Measurements from ENCODE around the gene SHFL.

The SHFL gene

GRCh38 chr19:10087296-10088061 is 1.4 kb downstream of the SHFL start:
- no peak for DNase-seq (ENCODE audit: low read depth)

- no peak for DNase-seq (ENCODE audit: low read depth)
Measured at GRCh38 chr19:10088949-10089554, 2.9 kb downstream of the SHFL start.

GRCh38 chr19:10089801-10090375 is 3.8 kb downstream of the SHFL start:
- DNase-seq (ENCODE audit: low read depth), result no peak

GRCh38 chr19:10091370-10091687 is 5.2 kb downstream of the SHFL start:
- DNase-seq (ENCODE audit: low read depth), result no peak

- no peak for DNase-seq (ENCODE audit: low read depth)
Measured at GRCh38 chr19:10091895-10092641, 6.0 kb downstream of the SHFL start.

- no peak for DNase-seq (ENCODE audit: low read depth)
Measured at GRCh38 chr19:10092648-10093294, 6.7 kb downstream of the SHFL start.

GRCh38 chr19:10093295-10094186 is 7.4 kb downstream of the SHFL start:
- peak; percentile 20 for DNase-seq (ENCODE audit: low read depth)

GRCh38 chr19:10095622-10095947 is 9.5 kb downstream of the SHFL start:
- no peak for DNase-seq (ENCODE audit: low read depth)

- DNase-seq (ENCODE audit: low read depth), result peak; percentile 92
Measured at GRCh38 chr19:10095948-10096614, 10.0 kb downstream of the SHFL start.

- no peak for DNase-seq (ENCODE audit: low read depth)
Measured at GRCh38 chr19:10096615-10096963, 10.5 kb downstream of the SHFL start.

- no peak for DNase-seq (ENCODE audit: low read depth)
Measured at GRCh38 chr19:10100163-10100785, 14.2 kb downstream of the SHFL start.

GRCh38 chr19:10102787-10103236 is 16.7 kb downstream of the SHFL start:
- no peak for DNase-seq (ENCODE audit: low read depth)

GRCh38 chr19:10104130-10104513 is 18.0 kb downstream of the SHFL start:
- DNase-seq (ENCODE audit: low read depth), result no peak

GRCh38 chr19:10104665-10105508 is 18.8 kb downstream of the SHFL start:
- no peak for DNase-seq (ENCODE audit: low read depth)

GRCh38 chr19:10105509-10106099 is 19.5 kb downstream of the SHFL start:
- no peak for DNase-seq (ENCODE audit: low read depth)

GRCh38 chr19:10106100-10106936 is 20.2 kb downstream of the SHFL start, which contains the start of gene PPAN:
TSS of gene PPAN (plus strand) at chr19:10106362. CDS start at chr19:10106395, 33 bp downstream.
- DNase-seq (ENCODE audit: low read depth), result peak; percentile 99

- no peak for DNase-seq (ENCODE audit: low read depth)
Measured at GRCh38 chr19:10107254-10107653, 21.1 kb downstream of the SHFL start.

GRCh38 chr19:10107817-10108367 is 21.8 kb downstream of the SHFL start:
- no peak for DNase-seq (ENCODE audit: low read depth)

Measured in EH (cell line).